IMR-90 (cell line): ENCODE results near the gene CLCA1.

ENCODE experiments used
- CEBPB ChIP-seq: IDR thresholded peaks from 2 replicates; pipeline ENCODE4 v1.6.1; 2012; ENCODE audit warnings: low read depth, low read length, improper control_type of control experiment
- MXI1 ChIP-seq: IDR thresholded peaks from 2 replicates; pipeline ENCODE4 v1.6.1; 2012; ENCODE audit warnings: low read depth, mild to moderate bottlenecking, low read length, moderate library complexity, borderline replicate concordance
- POLR2A ChIP-seq: IDR thresholded peaks from 2 replicates; pipeline ENCODE4 v1.6.1; 2012; ENCODE audit warnings: mild to moderate bottlenecking, low read depth, low read length
- RAD21 ChIP-seq: IDR thresholded peaks from 2 replicates; pipeline ENCODE4 v1.6.1; 2012; ENCODE audit warnings: low read length, improper control_type of control experiment
- SMC3 ChIP-seq: fragments of 150-350 bp; IDR thresholded peaks from 2 replicates; pipeline ENCODE4 v1.6.1; 2016; ENCODE audit warnings: low read depth, mild to moderate bottlenecking, antibody characterized with exemption, low read length, moderate library complexity
- TF ChIP-seq, protein P1 (sequence below): conservative IDR thresholded peaks from 2 replicates; pipeline ENCODE4 v1.5.1; 2012; ENCODE audit warnings: mild to moderate bottlenecking, low read depth, low read length, improper control_type of control experiment

DNA sequence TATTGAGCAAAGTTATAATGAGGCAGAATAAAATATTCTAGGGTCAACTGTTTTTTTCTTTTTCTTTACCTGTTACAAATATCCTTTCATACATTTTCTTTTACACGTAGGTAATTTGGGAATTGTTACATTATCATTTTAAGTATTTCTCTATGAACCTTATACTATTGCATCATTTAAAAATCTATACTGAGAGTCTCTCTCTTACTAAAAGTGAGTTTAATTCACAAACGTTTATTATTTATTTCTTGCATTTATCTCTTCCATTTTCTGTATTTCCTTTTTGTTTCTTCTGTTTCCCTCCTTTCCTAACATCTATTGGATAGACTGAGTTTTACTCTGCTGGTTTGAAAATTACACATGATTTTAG lies 52.8 kb downstream of the CLCA1 start:
- TF ChIP-seq, protein P1, sequence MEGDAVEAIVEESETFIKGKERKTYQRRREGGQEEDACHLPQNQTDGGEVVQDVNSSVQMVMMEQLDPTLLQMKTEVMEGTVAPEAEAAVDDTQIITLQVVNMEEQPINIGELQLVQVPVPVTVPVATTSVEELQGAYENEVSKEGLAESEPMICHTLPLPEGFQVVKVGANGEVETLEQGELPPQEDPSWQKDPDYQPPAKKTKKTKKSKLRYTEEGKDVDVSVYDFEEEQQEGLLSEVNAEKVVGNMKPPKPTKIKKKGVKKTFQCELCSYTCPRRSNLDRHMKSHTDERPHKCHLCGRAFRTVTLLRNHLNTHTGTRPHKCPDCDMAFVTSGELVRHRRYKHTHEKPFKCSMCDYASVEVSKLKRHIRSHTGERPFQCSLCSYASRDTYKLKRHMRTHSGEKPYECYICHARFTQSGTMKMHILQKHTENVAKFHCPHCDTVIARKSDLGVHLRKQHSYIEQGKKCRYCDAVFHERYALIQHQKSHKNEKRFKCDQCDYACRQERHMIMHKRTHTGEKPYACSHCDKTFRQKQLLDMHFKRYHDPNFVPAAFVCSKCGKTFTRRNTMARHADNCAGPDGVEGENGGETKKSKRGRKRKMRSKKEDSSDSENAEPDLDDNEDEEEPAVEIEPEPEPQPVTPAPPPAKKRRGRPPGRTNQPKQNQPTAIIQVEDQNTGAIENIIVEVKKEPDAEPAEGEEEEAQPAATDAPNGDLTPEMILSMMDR: no peak
- TF ChIP-seq MXI1 (no peak), CEBPB (peak; percentile 15; the same call in 1 of the 2 replicates), SMC3 (no peak), RAD21 (no peak), POLR2A (no peak)
